Uterine smooth muscle cell (primary cell): ENCODE data around the gene WIF1. TPM values are rescaled to one million over a fixed set of nuclear protein-coding genes. Genes with fewer than 3 reads are reported as not detected.

Experiments used
- total RNA-seq: library from RNA; depleted of rRNA; stranded (reverse); fragments of >200 nt; gene quantifications from 2 replicates; pipeline ENCODE4 v1.2.3, GENCODE V29; 2014

WIF1 gene, protein sequence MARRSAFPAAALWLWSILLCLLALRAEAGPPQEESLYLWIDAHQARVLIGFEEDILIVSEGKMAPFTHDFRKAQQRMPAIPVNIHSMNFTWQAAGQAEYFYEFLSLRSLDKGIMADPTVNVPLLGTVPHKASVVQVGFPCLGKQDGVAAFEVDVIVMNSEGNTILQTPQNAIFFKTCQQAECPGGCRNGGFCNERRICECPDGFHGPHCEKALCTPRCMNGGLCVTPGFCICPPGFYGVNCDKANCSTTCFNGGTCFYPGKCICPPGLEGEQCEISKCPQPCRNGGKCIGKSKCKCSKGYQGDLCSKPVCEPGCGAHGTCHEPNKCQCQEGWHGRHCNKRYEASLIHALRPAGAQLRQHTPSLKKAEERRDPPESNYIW
- total RNA-seq = 0.75 and 3.3 TPM in 2 replicates

DNA sequence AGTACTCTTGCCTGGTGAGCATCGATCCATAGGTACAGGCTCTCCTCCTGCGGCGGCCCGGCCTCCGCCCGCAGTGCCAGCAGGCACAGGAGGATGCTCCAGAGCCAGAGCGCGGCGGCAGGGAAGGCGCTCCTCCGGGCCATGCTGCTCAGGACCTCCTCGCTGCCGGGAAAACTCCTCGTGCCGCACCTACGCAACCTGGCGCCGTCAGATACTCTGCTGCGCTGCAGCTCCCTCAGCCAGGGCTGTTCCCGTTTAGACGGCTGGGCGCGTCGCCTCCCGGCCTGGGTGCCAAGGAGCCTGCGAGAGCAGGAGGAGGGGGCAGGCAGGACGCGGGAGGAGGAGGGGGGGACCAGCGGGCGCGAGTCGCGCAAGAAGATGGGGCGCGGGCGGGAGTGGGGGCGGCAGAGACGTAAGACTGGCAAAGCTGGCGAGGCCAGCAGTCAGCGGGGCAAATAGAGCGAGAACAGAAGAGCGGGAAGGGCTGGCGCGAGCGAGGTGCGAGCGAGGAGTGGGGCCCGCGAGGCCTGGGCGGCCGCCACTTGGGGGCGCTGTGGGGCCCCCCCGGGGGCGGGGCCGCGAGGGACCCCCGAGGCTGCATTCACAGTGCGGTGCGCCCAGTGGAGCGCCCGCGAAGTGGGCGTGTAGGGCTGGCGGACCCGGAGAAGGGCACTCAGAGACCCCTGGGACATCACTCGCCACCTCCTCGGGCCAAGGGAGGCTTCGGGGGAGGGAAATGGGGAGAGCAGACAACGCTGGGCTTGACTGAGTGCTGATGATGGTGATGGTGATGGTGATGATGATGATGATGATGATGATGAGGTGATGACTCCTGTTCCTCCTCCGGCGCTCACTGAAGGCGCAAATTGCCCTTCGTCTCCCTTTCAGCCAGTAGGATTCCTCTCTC is at the start of gene WIF1:
TSS of gene WIF1 (minus strand) at position 257 of the 907 bp plus-strand sequence. CDS start at position 143, 114 bp downstream.

DNA sequence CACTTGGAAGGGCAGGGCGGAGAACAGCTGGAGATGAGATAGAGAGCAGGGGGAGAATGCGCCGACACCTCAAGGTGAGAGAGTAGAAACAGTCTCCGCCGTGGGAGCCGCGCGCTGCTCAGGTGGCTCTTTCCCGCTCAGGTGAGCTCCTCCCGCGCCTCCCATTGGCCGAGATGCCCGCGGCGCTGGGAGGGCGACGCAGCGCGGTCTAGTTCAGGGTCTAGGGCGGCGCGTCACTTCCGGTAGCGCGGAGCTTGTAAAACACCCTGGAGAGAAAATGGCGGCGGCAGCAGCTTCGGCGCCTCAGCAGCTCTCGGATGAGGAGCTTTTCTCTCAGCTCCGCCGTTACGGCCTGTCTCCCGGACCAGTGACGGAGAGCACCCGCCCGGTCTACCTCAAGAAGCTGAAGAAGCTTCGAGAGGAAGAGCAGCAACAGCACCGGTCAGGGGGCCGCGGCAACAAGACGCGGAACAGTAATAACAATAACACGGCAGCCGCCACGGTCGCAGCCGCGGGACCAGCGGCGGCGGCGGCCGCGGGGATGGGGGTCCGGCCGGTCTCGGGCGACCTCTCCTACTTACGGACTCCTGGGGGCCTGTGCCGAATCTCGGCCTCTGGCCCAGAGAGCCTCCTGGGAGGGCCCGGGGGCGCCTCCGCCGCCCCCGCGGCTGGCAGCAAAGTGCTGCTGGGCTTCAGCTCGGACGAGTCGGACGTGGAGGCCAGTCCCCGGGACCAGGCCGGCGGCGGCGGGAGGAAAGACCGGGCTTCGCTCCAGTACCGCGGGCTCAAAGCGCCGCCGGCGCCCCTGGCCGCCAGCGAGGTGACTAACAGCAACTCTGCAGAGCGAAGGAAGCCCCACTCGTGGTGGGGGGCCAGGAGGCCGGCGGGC is 48.5 kb upstream of the WIF1 start, which contains the start of gene LEMD3:
TSS of gene LEMD3 (plus strand) at position 264 of the 889 bp plus-strand sequence. CDS start at position 278, 14 bp downstream.

Other genes starting within 250 kb of the WIF1 start
- gene LEMD3, start 48.3 kb upstream of the WIF1 start, total RNA-seq = 31.1 and 33.8 TPM in 2 replicates
- gene MSRB3, start 157.4 kb upstream of the WIF1 start, total RNA-seq = 30.4 and 44.0 TPM in 2 replicates